ENCODE results near the gene MED13L. TPM values are rescaled to one million over a fixed set of nuclear protein-coding genes. Genes with fewer than 3 reads are reported as not detected.

MED13L gene
- total and polyA plus RNA-seq, 2 of the 8 experiments (the other 6 are each of a cell fraction or from before 2014, with no cell fraction given) = 15.9 to 51.7 TPM

- TF ChIP-seq ATF2 (IDR thresholded peaks at IDR 0.05; ENCODE audit: low read length) = no peak
- TF ChIP-seq KDM1A (IDR thresholded peaks at IDR 0.05; ENCODE audit: borderline replicate concordance, low read length) = no peak
- TF ChIP-seq PHF8 (conservative IDR thresholded peaks at IDR 0.05; ENCODE audit: low read depth, low read length) = no peak
Observed at GRCh38 chr12:116064493-116064892, 213.0 kb downstream of the MED13L start (continued).
